ENCODE data around the gene TFB1M. TPM values are rescaled to one million over a fixed set of nuclear protein-coding genes. Genes with fewer than 3 reads are reported as not detected.

Gene TFB1M
- total and polyA plus RNA-seq, 9 of the 15 experiments (the other 6 are each of a cell fraction or from before 2014, with no cell fraction given): 34.6 to 145 (median 40.4) TPM

- no TSS peak for BruUV-seq (replicated peaks)
- no peak overlapping the region for H3K4me2 ChIP-seq (ENCODE audit: insufficient read depth, low read length)
- peak overlapping the region; percentile 98 for H2AFZ ChIP-seq (ENCODE audit: low read depth, low read length)
- CTCF ChIA-PET (ENCODE audit: low intra/inter-chr PET ratio): no interaction called here
- ATAC-seq (no peak), DNase-seq (ENCODE audit: extremely low read depth in 1 of 4, low spot score in 3 of 4) (no peak), FAIRE-seq (no peak)
- TF ChIP-seq ZNF12 (CRISPR knock-in tag; IDR thresholded peaks at IDR 0.05) (peak; percentile 95), SRSF7 (optimal IDR thresholded peaks at IDR 0.05; ENCODE audit: low read depth, low read length) (no peak), FOXM1 (IDR thresholded peaks at IDR 0.05; ENCODE audit: low read depth) (no peak), FOXM1 (CRISPR knock-in tag; IDR thresholded peaks at IDR 0.05; ENCODE audit: low read depth) (no peak), CREB5 (CRISPR knock-in tag; IDR thresholded peaks at IDR 0.05) (no peak)
- peaks cover 14% of the 10 kb centered on the region for H3K36me3 ChIP-seq (ENCODE audit: control insufficient read depth, insufficient read depth, low read length)
- peaks cover 4 to 7% of the 10 kb centered on the region in 2 experiments; a peak in 3 of 5 replicates for H3K4me1 ChIP-seq (replicated peaks in 1 of 2; ENCODE audit: control insufficient read depth in 2 of 2, insufficient read depth in 2 of 2, low read length in 2 of 2)
- peaks cover 23% of the 10 kb centered on the region for H3K79me2 ChIP-seq (ENCODE audit: control insufficient read depth, insufficient read depth, low read length)
- no peak overlapping the region for H3K27ac ChIP-seq (ENCODE audit: extremely low read depth, low read depth, low read length)
- intact Hi-C loops (cut with micrococcal nuclease): loop anchor here (10.0 kb wide), 1 partner anchor 1368 kb away; no protein-coding TSS in a partner anchor
- H3K9ac ChIP-seq (ENCODE audit: insufficient read depth in 1 of 2, low read depth in 2 of 2, low read length in 2 of 2): no peak overlapping the region
- 74% methylated on average over 1 of the region's 1 CpG for WGBS (ENCODE audit: insufficient coverage, low coverage, missing lambda C conversion rate)
- no peaks in the 10 kb centered on the region for H3K9me3 ChIP-seq (replicated peaks; ENCODE audit: control insufficient read depth, insufficient read depth, low read depth, low read length)
- no peaks in the 10 kb centered on the region for H3K27me3 ChIP-seq (ENCODE audit: control insufficient read depth in 2 of 2, insufficient read depth in 2 of 2, low read length in 2 of 2)
- in situ Hi-C loops (cut with MboI): loop anchor here (25.0 kb wide), 1 partner anchor 1871 kb away; no protein-coding TSS in a partner anchor
- no peaks in the 10 kb centered on the region for H4K20me1 ChIP-seq (replicated peaks; ENCODE audit: control insufficient read depth, insufficient read depth, low read length)
- no peak overlapping the region for H3K4me3 ChIP-seq
- no peaks in the 10 kb centered on the region for H3K9me1 ChIP-seq (ENCODE audit: control insufficient read depth, insufficient read depth, low read length)
- POLR2A ChIA-PET: no interaction called here
Observed at GRCh38 chr6:155316419-155316818, 2.1 kb upstream of the TFB1M start.
